ENCODE measurements around the gene STAM.

DNA sequence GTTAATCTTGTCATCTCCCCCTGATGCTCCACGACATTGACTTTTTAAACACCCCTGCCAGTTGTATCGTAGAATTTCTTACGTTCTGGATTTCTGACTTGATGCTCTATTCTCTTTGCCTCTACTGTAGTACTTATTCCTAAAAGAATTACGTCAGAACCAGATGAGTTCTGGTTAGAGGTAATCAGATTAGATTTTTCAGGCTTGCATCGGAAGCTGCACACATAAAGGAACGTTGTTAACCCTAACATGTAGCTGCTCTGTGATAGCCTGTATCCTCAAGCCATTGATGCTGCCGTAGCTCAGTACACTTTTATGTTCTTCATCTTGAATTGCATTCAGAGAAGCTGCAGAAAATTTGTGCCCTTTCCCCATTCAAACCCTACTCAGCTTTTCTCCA, 81.8 kb downstream of the STAM start:
- TF ChIP-seq, protein P1, sequence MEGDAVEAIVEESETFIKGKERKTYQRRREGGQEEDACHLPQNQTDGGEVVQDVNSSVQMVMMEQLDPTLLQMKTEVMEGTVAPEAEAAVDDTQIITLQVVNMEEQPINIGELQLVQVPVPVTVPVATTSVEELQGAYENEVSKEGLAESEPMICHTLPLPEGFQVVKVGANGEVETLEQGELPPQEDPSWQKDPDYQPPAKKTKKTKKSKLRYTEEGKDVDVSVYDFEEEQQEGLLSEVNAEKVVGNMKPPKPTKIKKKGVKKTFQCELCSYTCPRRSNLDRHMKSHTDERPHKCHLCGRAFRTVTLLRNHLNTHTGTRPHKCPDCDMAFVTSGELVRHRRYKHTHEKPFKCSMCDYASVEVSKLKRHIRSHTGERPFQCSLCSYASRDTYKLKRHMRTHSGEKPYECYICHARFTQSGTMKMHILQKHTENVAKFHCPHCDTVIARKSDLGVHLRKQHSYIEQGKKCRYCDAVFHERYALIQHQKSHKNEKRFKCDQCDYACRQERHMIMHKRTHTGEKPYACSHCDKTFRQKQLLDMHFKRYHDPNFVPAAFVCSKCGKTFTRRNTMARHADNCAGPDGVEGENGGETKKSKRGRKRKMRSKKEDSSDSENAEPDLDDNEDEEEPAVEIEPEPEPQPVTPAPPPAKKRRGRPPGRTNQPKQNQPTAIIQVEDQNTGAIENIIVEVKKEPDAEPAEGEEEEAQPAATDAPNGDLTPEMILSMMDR (IDR thresholded peaks at IDR 0.05), result no peak
- TF ChIP-seq POLR2A (IDR thresholded peaks at IDR 0.05), result no peak

Data from thyroid gland (tissue), 4 donors.